ENCODE results near the gene RAB27A. TPM values are rescaled to one million over a fixed set of nuclear protein-coding genes. Genes with fewer than 3 reads are reported as not detected.
A peak's percentile ranks its signal among the peaks of the same experiment; 100 is the strongest.

RAB27A gene
- total and polyA plus RNA-seq, 2 donors (not counting 3 experiments of a cell fraction or from before 2014, with no cell fraction given) = 7.3 to 30.9 TPM

DNA sequence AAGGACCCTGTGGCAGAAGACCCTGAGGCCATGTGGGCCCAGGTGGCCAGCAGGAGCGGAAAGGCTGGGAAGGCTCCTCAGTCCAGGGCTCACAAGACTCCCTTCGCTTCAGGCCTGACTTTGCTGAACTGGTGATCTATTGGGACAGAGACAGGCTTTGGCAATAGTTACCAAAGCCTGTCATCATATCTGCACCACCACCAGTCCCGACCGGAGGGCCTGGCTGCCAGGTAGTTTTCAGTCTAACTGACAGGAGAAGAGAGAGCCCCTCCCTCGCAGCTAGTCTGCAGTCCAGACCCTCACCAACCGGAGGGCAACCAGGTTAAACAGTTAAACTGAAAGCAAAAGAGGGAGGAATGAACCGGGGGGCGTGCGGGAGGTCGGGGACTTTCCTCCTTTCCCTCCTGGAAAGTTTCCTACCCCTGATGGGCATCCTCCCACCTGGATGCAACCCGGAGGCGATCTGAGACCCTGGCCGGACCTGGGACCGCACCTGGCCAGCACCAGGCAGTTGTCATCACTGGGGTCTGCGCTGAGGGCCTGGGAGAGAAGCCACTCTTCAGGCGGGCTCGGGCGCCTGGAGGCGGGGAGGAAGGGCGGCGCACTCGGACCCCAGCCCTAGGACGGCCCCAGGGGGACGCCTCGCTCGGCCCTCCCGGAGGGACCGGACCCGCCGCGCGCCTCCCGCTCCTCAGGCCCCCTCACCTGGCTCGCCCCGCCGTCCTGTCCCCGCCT, 435 bp downstream of the RAB27A start:
- dilution Hi-C loops (cut with MboI; ENCODE audit: extremely low pct_ligation_motif_present, low sequenced_read_pairs) = no loop called here
- peak overlapping the region; percentile 63 to 97 (median 85) for H3K4me3 ChIP-seq (replicated peaks in 1 of 3; ENCODE audit: insufficient read depth in 1 of 3, low read depth in 1 of 3, low read length in 3 of 3)
- BruUV-seq (replicated peaks) = TSS peak; percentile 18
- intact Hi-C loops (cut with micrococcal nuclease) = loop anchor here (1.0 kb wide), 1 partner anchor 10 kb away; no protein-coding TSS in a partner anchor
- DNase-seq (ENCODE audit: low read depth, low spot score) = peak; percentile 35
- ChIA-PET CTCF (interaction anchor here (0.9 kb wide), 1 partner anchor 71 kb away, joined by 4 read pairs; no protein-coding TSS in a partner anchor), POLR2A (no interaction called here)
- no peaks in the 10 kb centered on the region for H3K9me3 ChIP-seq (replicated peaks; ENCODE audit: control insufficient read depth, insufficient read depth, low read length)
- peak overlapping the region; percentile 82 for H3K4me2 ChIP-seq (ENCODE audit: insufficient read depth, low read length)
- peak overlapping the region; percentile 62 for H2AFZ ChIP-seq (ENCODE audit: low read depth, low read length)
- H3K9ac ChIP-seq (replicated peaks; ENCODE audit: extremely low read depth, insufficient read depth, low read length) = peak overlapping the region; percentile 91
- no peaks in the 10 kb centered on the region for H3K36me3 ChIP-seq (ENCODE audit: control insufficient read depth in 2 of 2, extremely low read depth in 1 of 2, insufficient read depth in 2 of 2, low read length in 2 of 2)
- peak overlapping the region; percentile 60 for H3K27ac ChIP-seq (ENCODE audit: insufficient read depth, low read depth, low read length)
- H3K9me1 ChIP-seq (replicated peaks; ENCODE audit: control insufficient read depth, extremely low read depth, insufficient read depth, low read length) = no peaks in the 10 kb centered on the region
- H4K20me1 ChIP-seq (replicated peaks; ENCODE audit: control insufficient read depth, extremely low read depth, insufficient read depth, low read length) = no peaks in the 10 kb centered on the region
- H3K4me1 ChIP-seq (ENCODE audit: control insufficient read depth, extremely low read depth, insufficient read depth, low read length) = peaks cover 10% of the 10 kb centered on the region
- TF ChIP-seq JUN (IDR thresholded peaks at IDR 0.05; ENCODE audit: borderline replicate concordance, insufficient read depth, insufficient read length, low read depth) (no peak), POLR2AphosphoS5 (IDR thresholded peaks at IDR 0.05; ENCODE audit: insufficient read depth, low read depth, low read length) (peak; percentile 23), MYC (IDR thresholded peaks at IDR 0.05; ENCODE audit: low read depth, low read length) (no peak)
- FAIRE-seq = no peak
- H3K27me3 ChIP-seq (ENCODE audit: control insufficient read depth in 2 of 2, insufficient read depth in 2 of 2, low read length in 2 of 2) = no peaks in the 10 kb centered on the region
- peaks cover 4% of the 10 kb centered on the region for H3K79me2 ChIP-seq (ENCODE audit: control insufficient read depth, insufficient read depth, low read length)

DNA sequence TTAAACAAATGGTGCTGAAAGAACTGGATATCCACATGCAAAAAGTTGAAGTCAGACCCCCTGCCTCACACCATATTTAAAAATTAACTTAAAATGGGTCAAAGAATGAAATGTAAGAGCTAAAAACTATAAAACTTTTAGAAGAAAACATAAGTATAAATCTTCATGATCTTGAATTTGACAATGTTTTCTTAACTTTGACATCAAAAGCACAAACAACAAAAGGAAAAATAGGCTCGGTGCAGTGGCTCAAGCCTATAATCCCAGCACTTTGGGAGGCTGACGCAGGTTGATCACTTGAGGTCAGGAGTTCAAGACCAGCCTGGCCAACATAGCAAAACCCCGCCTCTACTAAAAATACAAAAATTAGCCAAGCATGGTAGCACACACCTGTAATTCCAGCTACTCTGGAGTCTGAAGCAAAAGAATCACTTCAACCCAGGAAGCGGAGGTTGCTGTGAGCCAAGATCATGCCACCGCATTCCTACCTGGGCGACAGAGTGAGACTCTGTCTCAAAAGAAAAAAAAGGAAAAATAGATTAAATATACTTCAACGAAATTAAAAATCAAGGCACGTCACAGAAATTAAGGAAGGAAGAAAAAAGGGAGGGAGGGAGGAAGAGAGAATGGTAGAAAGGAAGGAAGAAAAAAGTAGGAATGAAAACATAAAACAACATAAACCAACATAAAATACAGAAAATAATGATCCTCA, 1.5 kb downstream of the RAB27A start:
- ChIA-PET CTCF (interaction anchor here (1.7 kb wide), 1 partner anchor 71 kb away, joined by 7 read pairs; no protein-coding TSS in a partner anchor), POLR2A (no interaction called here)
- Histone ChIP-seq H4K20me1 (replicated peaks; ENCODE audit: control insufficient read depth, extremely low read depth, insufficient read depth, low read length) (no peaks in the 10 kb centered on the region), H3K27ac (ENCODE audit: insufficient read depth, low read depth, low read length) (no peak overlapping the region), H3K9ac (replicated peaks; ENCODE audit: extremely low read depth, insufficient read depth, low read length) (peak overlapping the region; percentile 91), H3K4me3 (replicated peaks in 1 of 3; ENCODE audit: insufficient read depth in 1 of 3, low read depth in 1 of 3, low read length in 3 of 3) (peak overlapping the region in 1 of 3 experiments; percentile 63), H3K79me2 (ENCODE audit: control insufficient read depth, insufficient read depth, low read length) (peaks cover 4% of the 10 kb centered on the region), H3K4me2 (ENCODE audit: insufficient read depth, low read length) (peak overlapping the region; percentile 82), H3K9me3 (replicated peaks; ENCODE audit: control insufficient read depth, insufficient read depth, low read length) (no peaks in the 10 kb centered on the region), H3K9me1 (replicated peaks; ENCODE audit: control insufficient read depth, extremely low read depth, insufficient read depth, low read length) (no peaks in the 10 kb centered on the region), H3K27me3 (ENCODE audit: control insufficient read depth in 2 of 2, insufficient read depth in 2 of 2, low read length in 2 of 2) (no peaks in the 10 kb centered on the region), H3K4me1 (ENCODE audit: control insufficient read depth, extremely low read depth, insufficient read depth, low read length) (peaks cover 12% of the 10 kb centered on the region), H3K36me3 (ENCODE audit: control insufficient read depth in 2 of 2, extremely low read depth in 1 of 2, insufficient read depth in 2 of 2, low read length in 2 of 2) (no peaks in the 10 kb centered on the region), H2AFZ (ENCODE audit: low read depth, low read length) (no peak overlapping the region)
- intact Hi-C loops (cut with micrococcal nuclease) (no loop called here), dilution Hi-C loops (cut with MboI; ENCODE audit: extremely low pct_ligation_motif_present, low sequenced_read_pairs) (no loop called here)
- DNase-seq (ENCODE audit: low read depth, low spot score) = no peak
- no TSS peak for BruUV-seq (replicated peaks)
- TF ChIP-seq, protein P1, sequence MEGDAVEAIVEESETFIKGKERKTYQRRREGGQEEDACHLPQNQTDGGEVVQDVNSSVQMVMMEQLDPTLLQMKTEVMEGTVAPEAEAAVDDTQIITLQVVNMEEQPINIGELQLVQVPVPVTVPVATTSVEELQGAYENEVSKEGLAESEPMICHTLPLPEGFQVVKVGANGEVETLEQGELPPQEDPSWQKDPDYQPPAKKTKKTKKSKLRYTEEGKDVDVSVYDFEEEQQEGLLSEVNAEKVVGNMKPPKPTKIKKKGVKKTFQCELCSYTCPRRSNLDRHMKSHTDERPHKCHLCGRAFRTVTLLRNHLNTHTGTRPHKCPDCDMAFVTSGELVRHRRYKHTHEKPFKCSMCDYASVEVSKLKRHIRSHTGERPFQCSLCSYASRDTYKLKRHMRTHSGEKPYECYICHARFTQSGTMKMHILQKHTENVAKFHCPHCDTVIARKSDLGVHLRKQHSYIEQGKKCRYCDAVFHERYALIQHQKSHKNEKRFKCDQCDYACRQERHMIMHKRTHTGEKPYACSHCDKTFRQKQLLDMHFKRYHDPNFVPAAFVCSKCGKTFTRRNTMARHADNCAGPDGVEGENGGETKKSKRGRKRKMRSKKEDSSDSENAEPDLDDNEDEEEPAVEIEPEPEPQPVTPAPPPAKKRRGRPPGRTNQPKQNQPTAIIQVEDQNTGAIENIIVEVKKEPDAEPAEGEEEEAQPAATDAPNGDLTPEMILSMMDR (IDR thresholded peaks at IDR 0.05; ENCODE audit: extremely low read depth in 1 of 2, insufficient read depth in 1 of 2, low read depth in 1 of 2, low read length in 2 of 2) = no peak
- TF ChIP-seq, protein P2, sequence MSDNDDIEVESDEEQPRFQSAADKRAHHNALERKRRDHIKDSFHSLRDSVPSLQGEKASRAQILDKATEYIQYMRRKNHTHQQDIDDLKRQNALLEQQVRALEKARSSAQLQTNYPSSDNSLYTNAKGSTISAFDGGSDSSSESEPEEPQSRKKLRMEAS (IDR thresholded peaks at IDR 0.05; ENCODE audit: insufficient read depth, insufficient read length) = no peak
- TF ChIP-seq MYC (IDR thresholded peaks at IDR 0.05; ENCODE audit: low read depth, low read length) = no peak
- TF ChIP-seq FOS (IDR thresholded peaks at IDR 0.05; ENCODE audit: borderline replicate concordance, insufficient read depth, low read length) = no peak
- no peak for TF ChIP-seq EZH2 (IDR thresholded peaks at IDR 0.05; ENCODE audit: borderline replicate concordance, low read depth, low read length, severe bottlenecking)
- no peak for TF ChIP-seq GATA2 (IDR thresholded peaks at IDR 0.05; ENCODE audit: insufficient read depth, insufficient read length, low read depth, low read length)
- TF ChIP-seq POLR2A (IDR thresholded peaks at IDR 0.05; ENCODE audit: low read depth, low read length) = no peak
- TF ChIP-seq POLR2AphosphoS5 (IDR thresholded peaks at IDR 0.05; ENCODE audit: insufficient read depth, low read depth, low read length) = no peak
- TF ChIP-seq JUN (IDR thresholded peaks at IDR 0.05; ENCODE audit: borderline replicate concordance, insufficient read depth, insufficient read length, low read depth) = no peak
- no peak for FAIRE-seq
